MCF 10A (cell line): ENCODE data around the gene IFITM5. TPM values are rescaled to one million over a fixed set of nuclear protein-coding genes. Genes with fewer than 3 reads are reported as not detected.

Experiments used
- BruUV-seq: library from RNA; stranded (reverse); fragments of 400-500 nt; replicated peaks from 2 replicates; lab custom pipeline; 2021; lab: Mats Ljungman, UMichigan
- CTCF ChIA-PET: fragments of 300-600 bp; sonication (Branson Sonifier 250); formaldehyde crosslinking; extraction: SDS; loops from one replicate; lab custom pipeline; 2021; ENCODE audit warnings: antibody characterized with exemption, inconsistent platforms; lab: Yijun Ruan, JAX
- POLR2A ChIA-PET: fragments of 300-600, 350-650 bp; sonication (Branson Sonifier 250); formaldehyde crosslinking; extraction: SDS; loops from one replicate; lab custom pipeline; 2020; ENCODE audit warnings: antibody characterized with exemption, inconsistent platforms; lab: Yijun Ruan, JAX
- DNase-seq: peaks from one replicate; pipeline ENCODE4 v3.0.0-alpha.2; 2018; ENCODE audit not compliant: unreplicated experiment
- H3K27ac Mint-ChIP-seq: one replicate; pipeline ENCODE4 v1.8.0; 2022; ENCODE audit warnings: mild to moderate bottlenecking, low read depth, mixed read lengths; ENCODE audit not compliant: unreplicated experiment
- H3K27me3 Mint-ChIP-seq: one replicate; pipeline ENCODE4 v1.8.0; 2022; ENCODE audit warnings: mixed read lengths; ENCODE audit not compliant: insufficient read depth, unreplicated experiment
- H3K36me3 Mint-ChIP-seq: one replicate; pipeline ENCODE4 v1.8.0; 2022; ENCODE audit warnings: mild to moderate bottlenecking, moderate library complexity, mixed read lengths; ENCODE audit not compliant: insufficient read depth, unreplicated experiment
- H3K4me1 Mint-ChIP-seq: one replicate; pipeline ENCODE4 v1.8.0; 2022; ENCODE audit warnings: mixed read lengths; ENCODE audit not compliant: insufficient read depth, unreplicated experiment
- H3K4me3 Mint-ChIP-seq: one replicate; pipeline ENCODE4 v1.8.0; 2022; ENCODE audit warnings: mild to moderate bottlenecking, moderate library complexity, mixed read lengths; ENCODE audit not compliant: unreplicated experiment
- H3K9me3 Mint-ChIP-seq: one replicate; pipeline ENCODE4 v1.8.0; 2022; ENCODE audit warnings: mixed read lengths; ENCODE audit not compliant: unreplicated experiment
- intact Hi-C: fragments of 100-400 bp; cut with micrococcal nuclease; formaldehyde crosslinking; loops from 2 replicates; pipeline ENCODE4 v1.14.1; 2022
- total RNA-seq: library from RNA; stranded (reverse); gene quantifications from 2 replicates; pipeline ENCODE4 v1.2.3, GENCODE V29; 2022
- TF ChIP-seq, protein P1 (sequence below): fragments of 200-600 bp; IDR thresholded peaks from one replicate; pipeline ENCODE4 v1.8.0; 2022; ENCODE audit warnings: antibody characterized with exemption, mild to moderate bottlenecking; ENCODE audit not compliant: unreplicated experiment

The IFITM5 gene
- total RNA-seq, 1 experiment from 2014 or later = not detected

DNA sequence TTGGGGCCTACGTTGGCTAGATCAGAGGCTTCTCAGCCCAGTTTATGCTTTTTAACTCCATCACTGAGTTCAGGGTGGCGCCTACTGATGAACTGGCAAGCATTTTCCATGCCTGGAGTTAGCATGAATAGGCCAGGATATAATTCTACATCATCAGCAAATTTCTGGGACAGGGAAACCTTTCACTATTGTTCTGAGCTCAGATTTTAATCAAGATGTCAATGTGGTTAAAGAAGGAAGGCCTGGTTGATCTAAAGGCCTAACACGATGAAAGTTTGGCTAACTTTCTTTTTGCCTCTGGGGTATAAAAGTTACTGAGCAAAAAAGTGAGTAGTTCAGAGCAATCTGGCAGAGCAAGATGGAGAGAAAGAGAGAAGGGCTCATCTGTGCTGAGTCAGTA lies 43.0 kb upstream of the IFITM5 start:
- Mint-ChIP-seq H3K4me3 (no peak overlapping the region), H3K9me3 (no peaks in the 10 kb centered on the region), H3K36me3 (no peaks in the 10 kb centered on the region), H3K27me3 (peaks cover 20% of the 10 kb centered on the region), H3K4me1 (no peaks in the 10 kb centered on the region), H3K27ac (no peak overlapping the region)
- TF ChIP-seq, protein P1, sequence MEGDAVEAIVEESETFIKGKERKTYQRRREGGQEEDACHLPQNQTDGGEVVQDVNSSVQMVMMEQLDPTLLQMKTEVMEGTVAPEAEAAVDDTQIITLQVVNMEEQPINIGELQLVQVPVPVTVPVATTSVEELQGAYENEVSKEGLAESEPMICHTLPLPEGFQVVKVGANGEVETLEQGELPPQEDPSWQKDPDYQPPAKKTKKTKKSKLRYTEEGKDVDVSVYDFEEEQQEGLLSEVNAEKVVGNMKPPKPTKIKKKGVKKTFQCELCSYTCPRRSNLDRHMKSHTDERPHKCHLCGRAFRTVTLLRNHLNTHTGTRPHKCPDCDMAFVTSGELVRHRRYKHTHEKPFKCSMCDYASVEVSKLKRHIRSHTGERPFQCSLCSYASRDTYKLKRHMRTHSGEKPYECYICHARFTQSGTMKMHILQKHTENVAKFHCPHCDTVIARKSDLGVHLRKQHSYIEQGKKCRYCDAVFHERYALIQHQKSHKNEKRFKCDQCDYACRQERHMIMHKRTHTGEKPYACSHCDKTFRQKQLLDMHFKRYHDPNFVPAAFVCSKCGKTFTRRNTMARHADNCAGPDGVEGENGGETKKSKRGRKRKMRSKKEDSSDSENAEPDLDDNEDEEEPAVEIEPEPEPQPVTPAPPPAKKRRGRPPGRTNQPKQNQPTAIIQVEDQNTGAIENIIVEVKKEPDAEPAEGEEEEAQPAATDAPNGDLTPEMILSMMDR = no peak
- no TSS peak for BruUV-seq
- DNase-seq = no peak
- intact Hi-C loops = no loop called here
- ChIA-PET POLR2A (interaction anchor here (0.6 to 1.1 kb wide), 3 partner anchors 12 to 107 kb away, joined by 3 to 5 read pairs (median 3); no protein-coding TSS in a partner anchor), CTCF (interaction anchor here (0.6 kb wide), 1 partner anchor 14 kb away, joined by 3 read pairs; no protein-coding TSS in a partner anchor)

DNA sequence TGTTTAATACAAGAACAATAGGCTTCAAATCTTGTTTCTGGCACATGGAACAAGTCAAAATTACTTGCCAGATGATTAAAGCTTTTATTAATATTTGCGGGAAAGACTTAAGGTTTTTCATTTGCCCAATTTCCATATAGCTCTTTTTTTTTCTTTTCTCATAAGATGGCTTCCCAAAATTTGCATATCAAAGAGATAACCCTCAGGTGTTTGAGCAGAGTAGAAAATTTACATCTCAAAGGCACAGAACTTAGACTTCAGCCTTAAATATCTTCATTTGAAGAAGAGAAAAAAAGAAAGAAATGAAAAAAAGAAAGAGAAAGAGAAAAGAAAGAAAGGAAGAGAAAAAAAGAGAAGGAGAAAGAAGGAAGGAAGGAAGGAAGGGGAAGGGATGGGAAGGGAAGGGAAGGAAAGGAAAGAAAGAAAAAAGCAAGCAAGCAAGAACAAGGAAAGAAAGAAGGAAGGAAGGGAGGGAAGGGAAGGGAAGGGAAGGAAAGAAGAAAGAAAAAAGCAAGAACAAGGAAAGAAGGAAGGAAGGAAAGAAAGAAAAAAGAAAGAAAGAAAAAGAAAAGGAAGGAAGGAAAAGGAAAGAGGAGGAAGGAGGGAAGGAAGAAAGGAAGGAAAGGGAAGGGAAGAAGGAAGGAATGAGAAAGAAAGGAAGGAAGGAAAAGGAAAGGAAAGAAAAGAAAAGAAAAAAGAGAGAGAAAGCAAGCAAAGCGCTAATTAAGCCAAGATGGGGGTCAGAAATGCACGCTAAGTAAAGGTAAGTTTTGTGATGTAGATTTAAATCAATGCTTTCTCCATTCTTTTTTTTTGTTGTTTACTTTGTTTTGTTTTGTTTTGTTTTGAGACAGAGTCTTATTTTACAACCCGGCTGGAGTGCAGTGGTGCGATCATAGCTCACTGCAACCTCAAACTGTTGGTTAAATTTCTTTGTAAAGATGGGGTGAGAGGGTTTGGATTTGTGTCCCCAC lies 41.5 kb upstream of the IFITM5 start:
- Mint-ChIP-seq H3K4me1 (no peaks in the 10 kb centered on the region), H3K9me3 (no peaks in the 10 kb centered on the region), H3K27ac (no peak overlapping the region), H3K36me3 (no peaks in the 10 kb centered on the region), H3K27me3 (peaks cover 20% of the 10 kb centered on the region), H3K4me3 (no peak overlapping the region)
- CTCF ChIA-PET = interaction anchor here (0.6 to 1.4 kb wide), 7 partner anchors 12 to 407 kb away, joined by 3 to 7 read pairs (median 3); no protein-coding TSS in a partner anchor
- DNase-seq = no peak
- TF ChIP-seq, protein P1 = no peak
- POLR2A ChIA-PET = interaction anchor here (0.7 to 2.2 kb wide), 2 partner anchors 14 to 104 kb away, joined by 3 to 10 read pairs; no protein-coding TSS in a partner anchor
- intact Hi-C loops = no loop called here
- no TSS peak for BruUV-seq

DNA sequence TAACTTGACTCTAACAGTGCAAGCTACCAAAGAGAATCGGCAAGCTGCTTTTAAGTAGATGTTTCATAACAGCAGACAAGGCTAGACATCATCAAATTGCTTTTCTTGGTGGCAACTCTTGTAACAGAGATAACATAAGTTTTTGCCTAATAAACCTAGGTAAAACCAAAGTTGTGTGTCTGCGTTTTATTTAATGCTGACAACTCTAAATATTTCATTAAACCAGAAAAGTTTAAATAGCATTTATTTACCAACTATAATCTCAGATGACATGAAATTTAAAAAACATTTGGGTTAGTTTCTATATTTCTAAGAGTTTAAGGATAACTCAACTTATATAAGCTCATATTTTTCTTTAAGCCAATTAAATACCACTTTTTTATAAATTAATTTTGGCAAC lies 40.6 kb upstream of the IFITM5 start:
- Mint-ChIP-seq H3K4me3 (no peak overlapping the region), H3K27ac (no peak overlapping the region), H3K9me3 (no peaks in the 10 kb centered on the region), H3K36me3 (no peaks in the 10 kb centered on the region), H3K4me1 (no peaks in the 10 kb centered on the region), H3K27me3 (peaks cover 20% of the 10 kb centered on the region)
- POLR2A ChIA-PET = interaction anchor here (0.9 to 2.2 kb wide), 2 partner anchors 15 to 31 kb away, joined by 5 to 10 read pairs; no protein-coding TSS in a partner anchor
- CTCF ChIA-PET = interaction anchor here (0.5 to 1.4 kb wide), 10 partner anchors 11 to 408 kb away, joined by 3 to 7 read pairs (median 3); no protein-coding TSS in a partner anchor
- TF ChIP-seq, protein P1 = no peak
- no peak for DNase-seq
- intact Hi-C loops = no loop called here
- no TSS peak for BruUV-seq

DNA sequence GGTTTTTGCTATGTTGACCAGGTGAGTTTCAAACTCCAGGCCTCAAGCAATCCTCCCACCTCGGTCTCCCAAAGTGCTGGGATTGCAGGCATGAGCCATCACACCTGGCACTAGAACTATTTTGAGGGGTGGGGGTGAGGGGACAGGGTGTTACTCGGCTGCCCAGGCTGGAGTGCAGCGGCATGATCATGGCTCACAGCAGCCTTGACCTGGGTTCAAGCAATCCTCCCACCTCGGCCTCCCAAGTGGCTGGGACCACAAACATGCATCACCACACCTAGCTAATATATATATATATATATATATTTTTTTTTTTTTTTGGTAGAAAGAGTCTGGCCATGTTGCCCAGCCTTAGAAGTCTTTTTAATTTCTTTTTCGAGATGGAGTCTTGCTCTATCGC lies 38.4 kb upstream of the IFITM5 start:
- POLR2A ChIA-PET = no interaction called here
- Mint-ChIP-seq H3K9me3 (no peaks in the 10 kb centered on the region), H3K27me3 (peaks cover 20% of the 10 kb centered on the region), H3K4me1 (no peaks in the 10 kb centered on the region), H3K36me3 (no peaks in the 10 kb centered on the region), H3K27ac (no peak overlapping the region), H3K4me3 (no peak overlapping the region)
- CTCF ChIA-PET = interaction anchor here (0.6 kb wide), 1 partner anchor 20 kb away, joined by 3 read pairs; no protein-coding TSS in a partner anchor
- intact Hi-C loops = no loop called here
- TF ChIP-seq, protein P1 = no peak
- no TSS peak for BruUV-seq
- DNase-seq = no peak
